A673 (cell line): ENCODE data around the gene BCAN. TPM values are rescaled to one million over a fixed set of nuclear protein-coding genes. Genes with fewer than 3 reads are reported as not detected.

Experiments used
- BruUV-seq: library from RNA; stranded (reverse); fragments of 400-500 nt; replicated peaks from 2 replicates; lab custom pipeline; 2021; lab: Mats Ljungman, UMichigan
- CTCF ChIA-PET: fragments of 300-600 bp; sonication (Branson Sonifier 250); formaldehyde crosslinking; loops from one replicate; lab custom pipeline; 2022; ENCODE audit warnings: antibody characterized with exemption; lab: Charles Lee
- POLR2A ChIA-PET: fragments of 300-600 bp; sonication (Branson Sonifier 250); formaldehyde crosslinking; loops from one replicate; lab custom pipeline; 2022; ENCODE audit warnings: antibody characterized with exemption; ENCODE audit not compliant: low non-redundant PET; lab: Charles Lee
- DNase-seq: peaks from one replicate; pipeline ENCODE4 v3.0.0-alpha.2; 2015; ENCODE audit warnings: low spot score
- H3K27ac ChIP-seq: fragments of 200-600 bp; sonication (generic); 2 replicates; pipeline ENCODE4 v1.5.1; 2016; ENCODE audit warnings: mixed run types, low read depth, mild to moderate bottlenecking, mixed read lengths, antibody characterized with exemption, low read length; ENCODE audit not compliant: poor library complexity, severe bottlenecking
- H3K27me3 ChIP-seq: fragments of 200-600 bp; sonication (generic); replicated peaks from 2 replicates; pipeline ENCODE4 v1.6.1; 2017; ENCODE audit warnings: mixed run types, low read depth, mild to moderate bottlenecking, mixed read lengths, antibody characterized with exemption, low read length; ENCODE audit not compliant: insufficient read depth, poor library complexity
- H3K36me3 ChIP-seq: fragments of 200-600 bp; sonication (generic); 2 replicates; pipeline ENCODE4 v1.6.1; 2016; ENCODE audit warnings: mixed run types, mild to moderate bottlenecking, mixed read lengths, antibody characterized with exemption, low read length; ENCODE audit not compliant: insufficient read depth, poor library complexity, severe bottlenecking
- H3K4me1 ChIP-seq: fragments of 200-600 bp; sonication (generic); 2 replicates; pipeline ENCODE4 v1.6.1; 2017; ENCODE audit warnings: mixed run types, mild to moderate bottlenecking, mixed read lengths, antibody characterized with exemption, low read length; ENCODE audit not compliant: insufficient read depth, poor library complexity, severe bottlenecking
- H3K4me3 ChIP-seq: fragments of 200-600 bp; sonication (generic); 2 replicates; pipeline ENCODE4 v1.5.1; 2016; ENCODE audit warnings: low read depth, mixed run types, mild to moderate bottlenecking, mixed read lengths, low read length; ENCODE audit not compliant: poor library complexity, severe bottlenecking
- H3K9me3 ChIP-seq: fragments of 200-600 bp; sonication (generic); 2 replicates; pipeline ENCODE4 v1.6.1; 2016; ENCODE audit warnings: mixed run types, low read depth, mild to moderate bottlenecking, mixed read lengths, antibody characterized with exemption, low read length; ENCODE audit not compliant: poor library complexity, severe bottlenecking
- CTCF ChIP-seq: fragments of 300-800, 200-600 bp; sonication (generic); conservative IDR thresholded peaks from 2 replicates; pipeline ENCODE4 v1.5.1; 2017; ENCODE audit warnings: low read depth, mild to moderate bottlenecking, antibody characterized with exemption, low read length, moderate library complexity, mixed read lengths
- EZH2 ChIP-seq: fragments of 200-600 bp; sonication (generic); IDR thresholded peaks from 2 replicates; pipeline ENCODE4 v1.6.1; 2017; ENCODE audit warnings: borderline replicate concordance, low read depth, mild to moderate bottlenecking, mixed read lengths, antibody characterized with exemption, low read length; ENCODE audit not compliant: poor library complexity, severe bottlenecking
- intact Hi-C: fragments of 100-400 bp; cut with micrococcal nuclease; formaldehyde crosslinking; loops from one replicate; pipeline ENCODE4 v1.10.0; 2022; ENCODE audit not compliant: unreplicated experiment
- total RNA-seq: library from RNA; stranded (reverse); gene quantifications from 2 replicates; pipeline ENCODE4 v1.2.3, GENCODE V29; 2021

BCAN gene
- total RNA-seq, 1 experiment from 2014 or later: not detected

GRCh38 chr1:156625436-156626078 lies 16.4 kb upstream of the BCAN start:
- ChIA-PET POLR2A (no interaction called here), CTCF (interaction anchor here (0.6 to 1.1 kb wide), 3 partner anchors 15 to 52 kb away, joined by 3 to 6 read pairs (median 3); no protein-coding TSS in a partner anchor)
- no TSS peak for BruUV-seq
- Histone ChIP-seq H3K27me3 (peaks cover 58% of the 10 kb centered on the region), H3K4me1 (peaks cover 16% of the 10 kb centered on the region), H3K9me3 (no peaks in the 10 kb centered on the region), H3K4me3 (peak overlapping the region; percentile 36), H3K27ac (no peak overlapping the region), H3K36me3 (no peaks in the 10 kb centered on the region)
- intact Hi-C loops: loop anchor here (1.0 to 2.0 kb wide), 2 partner anchors 32 to 53 kb away; no protein-coding TSS in a partner anchor
- peak; percentile 64 for DNase-seq
- peak; percentile 92 for TF ChIP-seq EZH2
- peak; percentile 90 for TF ChIP-seq CTCF

GRCh38 chr1:156626079-156626438 lies 15.9 kb upstream of the BCAN start:
- CTCF ChIA-PET: interaction anchor here (0.9 to 2.2 kb wide), 4 partner anchors 29 to 224 kb away, joined by 3 to 14 read pairs (median 9); no protein-coding TSS in a partner anchor
- peaks cover 58% of the 10 kb centered on the region for H3K27me3 ChIP-seq
- TF ChIP-seq EZH2: no peak
- no peak for TF ChIP-seq CTCF
- H3K4me1 ChIP-seq: peaks cover 16% of the 10 kb centered on the region
- POLR2A ChIA-PET: no interaction called here
- H3K4me3 ChIP-seq: no peak overlapping the region
- no peaks in the 10 kb centered on the region for H3K36me3 ChIP-seq
- BruUV-seq: no TSS peak
- H3K27ac ChIP-seq: no peak overlapping the region
- H3K9me3 ChIP-seq: no peaks in the 10 kb centered on the region
- intact Hi-C loops: loop anchor here (1.0 to 2.0 kb wide), 2 partner anchors 31 to 53 kb away; no protein-coding TSS in a partner anchor
- no peak for DNase-seq

- no peak for TF ChIP-seq EZH2
- TF ChIP-seq CTCF: peak; percentile 73
- Histone ChIP-seq H3K9me3 (no peaks in the 10 kb centered on the region), H3K36me3 (no peaks in the 10 kb centered on the region), H3K27ac (no peak overlapping the region), H3K27me3 (peaks cover 52% of the 10 kb centered on the region), H3K4me1 (peaks cover 16% of the 10 kb centered on the region), H3K4me3 (no peak overlapping the region)
- ChIA-PET POLR2A (no interaction called here), CTCF (interaction anchor here (0.6 to 2.2 kb wide), 5 partner anchors 30 to 1500 kb away, joined by 3 to 14 read pairs (median 8); partner anchors contain the start of gene NAXE)
- no TSS peak for BruUV-seq
- peak; percentile 56 for DNase-seq
- intact Hi-C loops: loop anchor here (2.0 kb wide), 1 partner anchor 51 kb away; no protein-coding TSS in a partner anchor
These were observed 14.5 kb upstream of the BCAN start for GRCh38 chr1:156627313-156627880.
